ENCODE results near the gene SLC22A1. TPM values are rescaled to one million over a fixed set of nuclear protein-coding genes. Genes with fewer than 3 reads are reported as not detected.

Gene SLC22A1
- total RNA-seq, 1 experiment from 2014 or later: 0.86 TPM

DNA sequence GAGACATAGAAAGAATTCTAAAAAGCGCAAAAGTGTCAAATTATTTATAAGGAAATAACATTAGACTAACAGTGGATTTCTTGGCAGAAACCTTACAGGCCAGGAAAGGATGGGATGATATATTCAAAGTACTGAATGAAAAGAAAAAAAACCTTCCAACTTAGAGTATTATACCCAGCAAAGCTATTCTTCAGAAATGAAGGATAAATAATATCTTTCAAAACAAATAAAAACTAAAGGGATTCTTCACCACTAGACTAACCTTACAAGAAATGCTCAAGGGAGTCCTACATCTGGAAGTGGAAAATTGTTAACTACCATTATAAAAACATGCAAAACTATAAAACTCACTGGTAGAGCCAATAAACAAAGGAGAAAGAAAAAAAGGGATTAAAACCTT lies 71.2 kb downstream of the SLC22A1 start:
- Histone ChIP-seq H2AFZ (ENCODE audit: low read depth, low read length, poor library complexity, severe bottlenecking) (no peak overlapping the region), H3K4me3 (replicated peaks in 1 of 2; ENCODE audit: low read depth in 1 of 2, low read length in 2 of 2) (no peak overlapping the region), H3K79me2 (ENCODE audit: insufficient read depth, low read length) (no peaks in the 10 kb centered on the region), H3K27me3 (ENCODE audit: insufficient read depth, low read length) (no peaks in the 10 kb centered on the region), H3K9me2 (ENCODE audit: insufficient read depth) (no peaks in the 10 kb centered on the region), H3K9ac (ENCODE audit: low read length) (no peak overlapping the region), H3K9me3 (ENCODE audit: control insufficient read depth in 1 of 2, insufficient read depth in 1 of 2, low read depth in 1 of 2, low read length in 2 of 2) (peaks cover 0 to 7% of the 10 kb centered on the region in 2 experiments; a peak in 1 of 4 replicates), H3K27ac (ENCODE audit: low read depth, low read length) (no peak overlapping the region), H4K20me1 (ENCODE audit: insufficient read depth) (no peaks in the 10 kb centered on the region), H3K4me2 (ENCODE audit: low read length) (no peak overlapping the region), H3K36me3 (ENCODE audit: control insufficient read depth in 1 of 2, insufficient read depth in 2 of 2, low read length in 2 of 2) (no peaks in the 10 kb centered on the region), H3K4me1 (ENCODE audit: control insufficient read depth in 1 of 2, insufficient read depth in 2 of 2, low read length in 2 of 2) (no peaks in the 10 kb centered on the region)
- BruUV-seq (replicated peaks): no TSS peak
- ChIA-PET CTCF (no interaction called here), POLR2A (no interaction called here), RAD21 (ENCODE audit: low non-redundant PET in 1 of 2, low total read pairs in 2 of 2, uncharacterized antibody in 2 of 2, unreplicated experiment in 2 of 2) (no interaction called here)
- intact Hi-C loops (cut with micrococcal nuclease): no loop called here
- ATAC-seq: no peak
- no peak for DNase-seq (ENCODE audit: low read depth, low spot score)
- no peak for TF ChIP-seq SIN3A (IDR thresholded peaks at IDR 0.05; ENCODE audit: low read depth)
- TF ChIP-seq SP1 (IDR thresholded peaks at IDR 0.05; ENCODE audit: low read depth): no peak
- no peak for TF ChIP-seq YY1 (IDR thresholded peaks at IDR 0.05; ENCODE audit: extremely low read depth, insufficient replicate concordance, low read depth, low read length)
- no peak for TF ChIP-seq ZBTB33 (IDR thresholded peaks at IDR 0.05; ENCODE audit: extremely low read depth, insufficient replicate concordance, low read length)
- no peak for TF ChIP-seq SRF (IDR thresholded peaks at IDR 0.05; ENCODE audit: low read depth)
- TF ChIP-seq ELF1 (IDR thresholded peaks at IDR 0.05; ENCODE audit: borderline replicate concordance, low read depth): no peak
- TF ChIP-seq POLR2AphosphoS5 (IDR thresholded peaks at IDR 0.05; ENCODE audit: low read depth, low read length): no peak
- TF ChIP-seq EZH2phosphoT487 (IDR thresholded peaks at IDR 0.05; ENCODE audit: borderline replicate concordance): no peak
- TF ChIP-seq CEBPB (IDR thresholded peaks at IDR 0.05; ENCODE audit: low read depth): no peak
- no peak for TF ChIP-seq EZH2 (IDR thresholded peaks at IDR 0.05)
- no peak for TF ChIP-seq ZFX (IDR thresholded peaks at IDR 0.05)
- TF ChIP-seq EGR1 (IDR thresholded peaks at IDR 0.05; ENCODE audit: low read depth): no peak
- no peak for TF ChIP-seq JUND (IDR thresholded peaks at IDR 0.05)
- TF ChIP-seq, protein P1, sequence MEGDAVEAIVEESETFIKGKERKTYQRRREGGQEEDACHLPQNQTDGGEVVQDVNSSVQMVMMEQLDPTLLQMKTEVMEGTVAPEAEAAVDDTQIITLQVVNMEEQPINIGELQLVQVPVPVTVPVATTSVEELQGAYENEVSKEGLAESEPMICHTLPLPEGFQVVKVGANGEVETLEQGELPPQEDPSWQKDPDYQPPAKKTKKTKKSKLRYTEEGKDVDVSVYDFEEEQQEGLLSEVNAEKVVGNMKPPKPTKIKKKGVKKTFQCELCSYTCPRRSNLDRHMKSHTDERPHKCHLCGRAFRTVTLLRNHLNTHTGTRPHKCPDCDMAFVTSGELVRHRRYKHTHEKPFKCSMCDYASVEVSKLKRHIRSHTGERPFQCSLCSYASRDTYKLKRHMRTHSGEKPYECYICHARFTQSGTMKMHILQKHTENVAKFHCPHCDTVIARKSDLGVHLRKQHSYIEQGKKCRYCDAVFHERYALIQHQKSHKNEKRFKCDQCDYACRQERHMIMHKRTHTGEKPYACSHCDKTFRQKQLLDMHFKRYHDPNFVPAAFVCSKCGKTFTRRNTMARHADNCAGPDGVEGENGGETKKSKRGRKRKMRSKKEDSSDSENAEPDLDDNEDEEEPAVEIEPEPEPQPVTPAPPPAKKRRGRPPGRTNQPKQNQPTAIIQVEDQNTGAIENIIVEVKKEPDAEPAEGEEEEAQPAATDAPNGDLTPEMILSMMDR (IDR thresholded peaks at IDR 0.05 in 2 of 3, conservative IDR thresholded peaks at IDR 0.05 in 1 of 3; ENCODE audit: borderline replicate concordance in 1 of 3, insufficient read depth in 1 of 3, low read depth in 2 of 3, low read length in 2 of 3): no peak
- TF ChIP-seq RAD21 (IDR thresholded peaks at IDR 0.05; ENCODE audit: low read depth): no peak
- no peak for TF ChIP-seq FOSL1 (IDR thresholded peaks at IDR 0.05; ENCODE audit: low read depth)
